ENCODE measurements around the gene FGF14.

DNA sequence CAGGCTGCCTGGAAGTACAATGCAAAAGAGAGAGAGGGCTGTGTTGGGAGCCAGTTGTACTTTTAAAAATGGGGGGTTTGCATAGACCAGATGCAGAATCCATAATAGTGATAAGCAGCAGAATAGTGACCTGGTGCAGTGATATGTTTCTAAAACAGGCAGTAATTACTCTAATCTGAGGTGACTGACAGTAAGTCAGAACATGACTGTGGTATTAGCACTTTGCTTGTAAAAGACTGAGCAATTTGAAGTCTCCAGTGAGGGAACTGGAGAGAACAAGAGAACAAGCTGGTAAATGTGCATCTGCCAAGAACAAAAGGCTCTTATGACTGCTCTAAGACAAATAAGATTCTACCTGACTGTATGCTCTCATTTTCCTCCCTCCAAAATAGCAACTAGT is 565.9 kb downstream of the FGF14 start:
- TF ChIP-seq, protein P1, sequence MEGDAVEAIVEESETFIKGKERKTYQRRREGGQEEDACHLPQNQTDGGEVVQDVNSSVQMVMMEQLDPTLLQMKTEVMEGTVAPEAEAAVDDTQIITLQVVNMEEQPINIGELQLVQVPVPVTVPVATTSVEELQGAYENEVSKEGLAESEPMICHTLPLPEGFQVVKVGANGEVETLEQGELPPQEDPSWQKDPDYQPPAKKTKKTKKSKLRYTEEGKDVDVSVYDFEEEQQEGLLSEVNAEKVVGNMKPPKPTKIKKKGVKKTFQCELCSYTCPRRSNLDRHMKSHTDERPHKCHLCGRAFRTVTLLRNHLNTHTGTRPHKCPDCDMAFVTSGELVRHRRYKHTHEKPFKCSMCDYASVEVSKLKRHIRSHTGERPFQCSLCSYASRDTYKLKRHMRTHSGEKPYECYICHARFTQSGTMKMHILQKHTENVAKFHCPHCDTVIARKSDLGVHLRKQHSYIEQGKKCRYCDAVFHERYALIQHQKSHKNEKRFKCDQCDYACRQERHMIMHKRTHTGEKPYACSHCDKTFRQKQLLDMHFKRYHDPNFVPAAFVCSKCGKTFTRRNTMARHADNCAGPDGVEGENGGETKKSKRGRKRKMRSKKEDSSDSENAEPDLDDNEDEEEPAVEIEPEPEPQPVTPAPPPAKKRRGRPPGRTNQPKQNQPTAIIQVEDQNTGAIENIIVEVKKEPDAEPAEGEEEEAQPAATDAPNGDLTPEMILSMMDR (IDR thresholded peaks at IDR 0.05; ENCODE audit: insufficient read depth, low read length, poor library complexity, severe bottlenecking) = no peak
- no peak for TF ChIP-seq EZH2phosphoT487 (conservative IDR thresholded peaks at IDR 0.05; ENCODE audit: low read length)
